HTERT RPE-1 (cell line): Measurements from ENCODE around the gene ADAM19.

Source experiments
- in situ Hi-C: fragments of 300-500 bp; cut with MboI; formaldehyde crosslinking; loops from 4 replicates; pipeline ENCODE4 v1.14.3; 2020; ENCODE audit warnings: low sequenced_read_pairs

The ADAM19 gene

DNA sequence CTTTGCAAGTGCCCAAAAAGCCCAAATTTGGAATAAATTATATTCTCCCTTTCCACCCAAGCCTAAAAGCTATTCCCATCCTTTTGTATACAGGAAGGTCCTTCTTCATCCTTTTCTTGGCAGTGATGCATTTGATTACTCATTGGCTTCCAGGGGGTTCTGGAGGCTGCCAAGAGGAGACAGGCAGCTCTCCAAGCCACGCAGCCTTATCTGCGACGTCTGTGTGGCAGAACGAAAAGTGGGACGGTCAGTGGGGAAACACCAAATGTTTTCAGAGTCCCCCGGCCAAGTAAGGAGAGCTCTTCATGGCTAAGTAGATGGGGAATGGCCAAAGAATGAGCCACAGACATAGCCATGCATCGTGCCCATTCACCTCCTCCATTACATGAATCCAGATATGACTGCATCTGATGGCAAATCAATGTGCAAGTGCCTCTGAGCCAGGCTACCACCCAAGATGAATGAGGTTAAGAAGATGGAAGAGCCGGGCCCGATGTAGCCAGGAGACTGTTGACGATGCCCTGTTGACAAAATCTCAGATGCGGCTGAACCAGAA lies 12.1 kb downstream of the ADAM19 start:
- in situ Hi-C loops: no loop called here

DNA sequence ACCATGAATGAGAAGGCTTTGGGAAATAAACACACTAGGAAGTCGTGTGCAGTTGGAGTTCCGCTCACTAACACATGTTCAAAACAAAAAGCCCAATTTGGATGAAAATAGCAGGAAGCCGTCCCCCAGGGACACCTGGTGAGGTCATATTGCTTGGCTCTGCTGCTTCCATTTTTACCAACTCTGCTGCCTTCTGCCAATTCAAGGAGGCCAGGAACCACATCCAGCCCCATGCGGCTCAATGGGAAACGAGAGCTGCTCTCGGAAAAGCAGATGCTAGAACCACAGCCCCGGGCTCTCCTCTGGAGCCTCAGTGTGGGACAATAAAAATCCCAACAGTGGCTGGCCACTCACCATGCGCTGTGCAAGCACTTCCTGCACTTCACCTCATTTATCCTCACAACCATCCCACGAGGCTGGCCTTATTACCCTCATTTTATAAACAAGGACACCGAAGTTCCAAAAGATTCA lies 13.4 kb downstream of the ADAM19 start:
- in situ Hi-C loops: no loop called here

DNA sequence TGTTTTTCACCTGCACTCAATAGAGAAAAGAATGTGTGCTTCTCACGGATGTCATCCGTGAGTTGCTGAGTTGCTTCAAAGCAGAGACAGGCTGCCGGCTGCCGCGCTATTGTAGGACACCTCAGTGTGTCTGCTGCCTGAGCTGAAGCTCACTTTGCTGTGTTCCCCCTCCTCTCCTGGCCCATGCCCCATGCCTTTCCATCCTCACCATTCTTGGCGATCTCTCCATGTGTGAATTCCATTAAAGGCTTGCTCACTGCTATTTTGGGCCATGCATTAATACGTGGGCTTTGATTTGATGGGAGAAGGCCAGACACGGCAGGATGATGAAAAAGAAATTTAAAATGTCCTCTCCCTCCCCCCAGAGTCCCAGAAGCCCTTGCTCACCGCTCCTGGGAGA lies 14.5 kb downstream of the ADAM19 start:
- in situ Hi-C loops: no loop called here

DNA sequence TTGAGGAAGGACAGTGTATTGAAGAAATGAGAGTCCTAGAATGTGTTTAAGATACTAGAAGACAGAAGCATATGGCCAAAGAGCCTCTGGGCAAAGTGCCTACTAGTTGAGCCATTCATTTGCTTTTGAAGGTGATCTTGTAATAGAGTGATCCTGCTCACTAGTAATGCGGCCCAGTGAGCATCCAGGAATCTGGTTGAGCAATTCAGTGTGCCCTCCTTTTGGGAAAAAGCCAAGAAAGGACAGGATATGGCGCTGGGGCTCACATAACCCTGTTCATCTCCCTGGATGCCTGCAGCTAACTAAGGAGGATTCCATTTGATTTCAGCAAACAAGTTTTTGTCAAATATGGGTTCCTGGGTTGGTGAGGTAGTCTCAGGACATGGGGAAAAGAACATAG lies 16.3 kb downstream of the ADAM19 start:
- in situ Hi-C loops: no loop called here

DNA sequence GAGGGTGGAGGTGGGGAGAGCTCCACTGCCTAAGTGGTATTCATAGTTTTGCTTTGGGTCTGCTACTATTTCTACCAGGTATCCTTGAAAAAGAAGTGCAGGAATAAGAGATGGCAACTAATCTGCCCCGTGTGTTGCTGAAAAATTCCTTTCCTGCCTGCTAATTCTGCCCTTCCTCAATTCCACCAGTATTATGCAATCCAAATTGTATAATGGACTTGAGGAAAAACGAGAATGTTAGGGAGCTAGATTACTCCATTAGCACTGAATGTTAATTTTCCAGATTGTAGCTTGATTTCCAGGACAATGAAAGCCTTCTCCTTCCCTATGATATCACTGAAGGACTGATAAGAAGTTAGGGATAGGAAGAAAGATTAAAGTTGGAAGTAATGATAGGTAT lies 16.9 kb downstream of the ADAM19 start:
- in situ Hi-C loops: no loop called here

DNA sequence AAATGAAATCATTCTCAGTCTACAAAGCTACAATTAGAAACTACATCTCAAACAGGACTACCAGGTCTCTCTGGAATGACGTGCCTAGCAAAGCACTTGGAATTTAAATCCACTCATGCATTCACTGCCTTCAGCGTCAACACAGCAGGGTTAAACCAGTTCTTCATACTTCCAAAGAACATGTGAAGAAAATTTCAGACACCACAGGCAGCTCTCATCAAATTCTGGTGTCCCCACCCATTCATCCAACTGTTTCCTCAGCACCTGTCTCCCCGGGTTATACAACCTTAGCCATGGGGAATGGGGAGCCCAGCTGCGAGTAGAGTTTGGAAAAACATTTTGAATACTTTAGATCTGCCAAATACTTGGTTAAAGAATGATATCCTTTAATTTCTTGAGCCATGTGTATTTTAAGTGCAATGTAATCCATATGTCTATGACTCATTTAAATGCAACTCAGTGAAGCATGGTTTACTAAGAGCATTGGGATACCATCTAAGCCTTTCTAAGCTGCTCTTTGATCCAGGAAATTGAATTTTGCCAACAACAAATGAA lies 17.5 kb downstream of the ADAM19 start:
- in situ Hi-C loops: no loop called here

DNA sequence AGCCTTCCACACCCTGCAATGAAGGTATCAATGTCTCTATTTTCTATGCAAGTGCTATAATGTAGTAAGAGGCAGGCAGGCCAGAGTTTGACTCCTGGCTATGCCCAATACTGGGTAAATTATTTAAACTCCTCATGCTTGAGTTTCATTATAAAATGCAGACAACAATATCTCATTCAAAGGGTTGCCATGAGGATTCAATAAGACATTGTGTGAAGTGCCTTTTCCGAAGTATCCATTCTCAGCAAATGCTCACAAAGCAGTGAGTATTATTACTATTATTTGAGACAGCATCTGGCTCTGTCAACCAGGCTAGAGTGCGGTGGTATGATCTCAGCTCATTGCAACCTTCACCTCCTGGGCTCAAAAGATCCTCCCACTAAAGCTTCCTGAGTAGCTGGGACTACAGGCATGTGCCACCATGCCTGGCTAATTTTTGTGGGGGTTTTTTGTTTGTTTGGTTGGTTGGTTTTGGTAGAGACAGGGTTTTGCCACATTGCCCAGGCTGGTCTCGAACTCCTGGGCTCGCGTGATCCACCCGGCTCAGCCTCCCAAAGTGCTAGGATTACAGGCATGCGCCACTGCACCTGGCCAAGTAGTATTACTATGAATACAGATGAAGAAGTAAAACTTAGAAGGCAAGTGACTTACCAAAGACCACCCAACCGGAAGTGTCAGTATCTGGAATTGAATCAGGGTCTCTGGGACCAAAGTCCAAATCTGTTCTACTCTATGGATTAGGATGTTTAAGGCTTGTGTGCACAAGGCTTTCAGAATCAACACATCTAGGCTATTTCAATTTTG lies 18.8 kb downstream of the ADAM19 start:
- in situ Hi-C loops: no loop called here

DNA sequence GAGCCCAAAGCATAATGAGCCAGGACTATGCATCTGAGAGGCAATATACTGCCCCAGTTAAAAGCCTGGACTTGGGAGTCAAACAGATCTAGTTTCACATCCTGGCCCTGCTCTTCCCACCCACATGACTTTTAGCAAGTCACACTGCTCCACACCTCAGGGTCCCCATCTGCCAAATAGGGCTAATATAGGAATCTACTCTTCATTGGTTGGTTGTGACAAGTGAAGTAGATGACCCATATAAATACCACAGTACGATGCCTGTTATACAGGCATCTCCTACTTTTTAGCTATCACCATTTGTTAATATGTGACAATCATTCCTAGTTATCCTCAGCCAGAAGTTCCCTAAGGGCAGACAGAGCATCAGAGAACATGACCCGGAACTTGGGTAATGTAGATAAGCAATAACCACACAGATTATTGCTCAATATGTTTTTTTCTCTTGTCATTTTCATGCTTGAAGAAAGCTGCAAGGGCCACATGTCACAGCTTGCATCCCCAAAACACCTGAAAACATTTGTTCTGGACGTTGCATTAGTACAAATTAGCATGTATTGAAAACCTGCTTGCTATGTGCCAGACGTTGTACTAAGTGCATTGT lies 20.4 kb downstream of the ADAM19 start:
- in situ Hi-C loops: no loop called here

DNA sequence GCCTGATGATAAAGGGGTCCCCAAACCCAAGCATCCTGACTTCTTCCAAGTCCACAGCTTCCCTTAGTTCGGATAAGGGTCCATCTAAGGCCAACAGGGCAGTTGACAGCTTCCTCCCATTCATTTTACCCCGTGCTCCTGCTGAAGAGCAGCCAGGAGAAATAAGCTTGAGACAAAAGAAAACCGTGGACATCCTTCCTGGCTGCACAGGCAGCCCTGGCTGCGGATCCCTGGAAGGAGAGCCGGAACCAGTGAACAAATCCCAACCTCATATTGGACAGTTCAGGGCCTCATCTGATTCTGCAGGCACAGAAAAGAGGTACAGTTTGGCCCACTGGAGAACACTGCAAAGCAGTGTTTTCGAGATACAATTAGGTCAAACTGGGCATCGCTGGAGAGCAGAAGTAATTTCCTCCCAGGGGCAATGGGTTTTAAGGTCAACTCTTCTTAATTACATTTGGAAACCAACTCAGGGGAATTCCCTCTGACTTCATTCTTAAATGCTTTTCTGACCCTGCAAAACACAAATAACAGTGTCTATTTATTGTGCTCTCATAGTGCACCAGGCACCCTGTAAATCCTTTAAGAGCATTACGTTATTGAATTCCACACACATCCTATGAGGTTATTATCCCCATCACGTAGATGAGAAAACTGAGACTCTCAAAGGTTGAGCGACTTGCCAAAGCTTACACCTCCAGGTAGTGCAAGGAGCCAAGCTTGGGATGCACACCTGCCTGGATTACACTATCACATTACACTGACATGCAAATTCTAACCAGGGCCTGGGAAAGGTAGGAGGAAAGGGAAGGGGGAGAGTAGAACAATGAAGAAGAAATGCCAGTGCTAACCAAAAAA lies 21.2 kb downstream of the ADAM19 start:
- in situ Hi-C loops: no loop called here

DNA sequence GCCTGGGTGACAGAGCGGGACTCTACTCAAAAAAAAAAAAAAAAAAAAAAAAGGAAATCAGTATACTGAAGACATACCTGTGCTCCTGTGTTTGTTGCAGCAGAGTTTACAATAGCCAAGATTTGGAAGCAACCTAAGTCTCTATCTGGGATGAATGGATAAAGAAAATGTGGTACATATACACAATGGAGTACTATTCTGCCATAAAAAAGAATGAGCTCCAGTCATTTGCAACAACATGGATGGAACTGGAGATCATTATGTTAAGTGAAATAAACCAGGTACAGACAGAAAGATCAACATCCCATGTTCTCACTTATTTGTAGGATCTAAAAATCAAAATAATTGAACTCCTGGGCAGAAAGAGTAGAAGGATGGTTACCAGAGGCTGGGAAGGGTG lies 22.9 kb downstream of the ADAM19 start:
- in situ Hi-C loops: no loop called here

DNA sequence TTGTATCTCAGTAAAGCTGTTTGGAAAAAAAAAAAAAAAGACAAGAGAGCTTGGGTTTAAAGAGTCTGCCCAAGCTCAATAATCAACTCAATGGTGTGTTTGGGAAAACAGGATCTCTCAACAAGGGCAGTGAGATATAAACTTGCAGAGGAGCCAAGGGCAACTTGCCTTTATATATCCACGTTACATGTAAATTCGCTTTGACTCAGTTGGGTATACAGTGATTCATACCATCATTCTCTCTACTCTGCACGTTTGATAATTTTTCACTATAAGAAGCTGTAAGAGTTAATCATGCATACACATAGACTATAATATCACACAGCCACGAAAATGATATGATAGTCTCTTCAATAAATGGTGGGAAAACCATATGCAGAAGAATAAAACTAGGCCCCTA lies 24.9 kb downstream of the ADAM19 start:
- in situ Hi-C loops: no loop called here

DNA sequence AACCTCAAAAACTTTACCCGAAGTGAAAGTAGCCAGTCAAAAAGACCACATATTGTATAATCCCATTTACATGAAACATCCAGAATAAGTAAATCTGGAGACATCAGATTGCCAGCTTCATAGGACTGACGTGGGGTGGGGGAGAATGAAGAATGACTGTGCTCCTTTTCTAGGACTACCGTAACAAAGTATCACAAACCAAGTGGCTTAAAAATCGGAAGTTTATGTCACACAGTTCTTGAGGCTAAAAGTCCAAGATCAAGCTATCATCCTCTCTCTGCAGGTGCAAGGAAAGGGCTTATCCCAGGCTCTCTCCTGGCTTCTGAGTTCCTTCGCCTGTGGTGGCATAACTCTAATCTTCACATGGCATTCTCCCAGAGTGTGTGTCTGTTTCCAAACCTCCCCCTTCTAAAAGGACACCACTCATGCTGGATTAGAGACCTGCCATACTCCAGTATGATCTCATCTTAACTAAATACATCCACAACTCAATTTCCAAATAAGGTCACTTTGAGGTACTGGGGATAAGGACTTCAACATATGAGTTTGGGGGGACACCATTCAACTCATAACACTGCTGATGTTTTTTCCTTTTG lies 25.5 kb downstream of the ADAM19 start:
- in situ Hi-C loops: no loop called here

DNA sequence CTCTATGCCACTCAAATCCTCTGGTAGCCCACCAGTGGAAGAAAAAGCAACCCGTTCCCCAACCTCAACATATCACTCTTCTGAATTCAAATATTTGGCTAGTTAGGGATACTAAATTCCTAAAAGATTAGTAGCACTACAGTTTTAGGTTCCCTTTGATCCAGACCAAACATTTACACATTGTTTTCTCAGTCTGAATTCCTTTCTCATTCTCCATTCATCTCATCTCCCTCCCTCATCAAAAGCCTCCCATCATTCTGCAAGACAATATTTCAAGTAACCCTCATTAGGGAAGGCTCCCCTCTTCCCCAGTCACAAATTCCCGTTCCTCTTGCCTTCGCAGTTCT lies 26.3 kb downstream of the ADAM19 start:
- in situ Hi-C loops: no loop called here

DNA sequence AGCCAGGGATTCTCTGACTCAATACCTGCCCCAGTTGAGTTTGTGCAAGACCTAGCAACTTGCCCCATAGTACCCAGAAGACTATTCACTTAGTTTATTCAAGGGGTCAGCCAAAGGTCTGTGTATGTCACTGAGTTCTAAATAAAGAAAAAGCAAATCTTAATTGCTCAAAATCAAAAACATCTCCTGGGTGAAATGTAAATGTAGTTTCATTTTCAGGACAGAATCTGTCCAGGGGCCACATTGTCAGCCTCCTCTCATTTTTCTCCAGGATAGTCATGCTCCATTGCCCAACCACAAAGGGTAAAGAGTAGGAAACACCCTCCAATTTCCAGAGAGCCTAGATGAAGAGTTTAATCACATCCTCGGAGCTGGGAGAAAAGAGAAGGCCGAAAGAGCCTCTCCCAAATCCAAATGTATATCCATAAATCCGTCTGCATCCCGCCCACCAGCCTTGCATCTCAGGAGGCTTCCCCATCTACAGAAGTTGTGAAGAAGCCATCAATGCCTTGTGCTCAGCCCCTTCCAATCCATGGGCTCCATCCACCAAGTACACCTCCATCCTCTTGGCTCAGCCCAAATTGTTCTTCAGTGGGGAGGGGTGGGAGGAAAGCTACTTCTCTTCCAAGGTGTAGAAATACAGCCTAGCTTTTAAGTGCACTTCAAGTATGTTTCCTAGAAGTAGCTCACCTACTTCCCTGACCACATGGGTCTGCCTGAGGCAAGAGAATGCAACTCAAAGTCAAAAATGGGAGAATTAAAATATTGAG lies 26.9 kb downstream of the ADAM19 start:
- in situ Hi-C loops: no loop called here

DNA sequence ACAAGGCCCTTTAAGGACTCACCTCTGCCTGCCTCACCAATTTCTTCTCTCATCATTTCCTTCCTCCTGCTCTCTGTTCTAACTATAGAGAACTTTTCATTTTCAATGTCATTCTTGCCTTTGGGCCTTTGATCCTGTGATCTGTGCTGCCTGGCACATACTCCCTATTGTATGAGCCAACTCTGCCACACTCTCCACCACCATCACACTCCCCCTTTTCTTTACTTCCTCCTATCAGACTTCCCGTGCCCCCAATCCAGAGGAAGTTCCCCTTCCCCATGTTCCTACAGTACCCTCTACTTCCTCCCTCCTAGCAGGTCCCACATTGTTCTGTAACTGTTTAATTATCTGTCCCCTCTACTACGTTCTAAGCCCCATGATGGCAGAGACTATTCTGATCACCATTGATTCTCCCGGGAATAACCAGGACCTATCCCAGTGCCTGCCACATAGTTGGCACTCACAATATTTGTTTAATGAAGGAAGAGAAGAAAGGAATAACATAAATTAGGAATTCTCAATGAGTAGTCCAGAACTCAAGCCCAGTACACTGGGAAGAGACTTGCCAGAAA lies 27.5 kb downstream of the ADAM19 start:
- in situ Hi-C loops: no loop called here

DNA sequence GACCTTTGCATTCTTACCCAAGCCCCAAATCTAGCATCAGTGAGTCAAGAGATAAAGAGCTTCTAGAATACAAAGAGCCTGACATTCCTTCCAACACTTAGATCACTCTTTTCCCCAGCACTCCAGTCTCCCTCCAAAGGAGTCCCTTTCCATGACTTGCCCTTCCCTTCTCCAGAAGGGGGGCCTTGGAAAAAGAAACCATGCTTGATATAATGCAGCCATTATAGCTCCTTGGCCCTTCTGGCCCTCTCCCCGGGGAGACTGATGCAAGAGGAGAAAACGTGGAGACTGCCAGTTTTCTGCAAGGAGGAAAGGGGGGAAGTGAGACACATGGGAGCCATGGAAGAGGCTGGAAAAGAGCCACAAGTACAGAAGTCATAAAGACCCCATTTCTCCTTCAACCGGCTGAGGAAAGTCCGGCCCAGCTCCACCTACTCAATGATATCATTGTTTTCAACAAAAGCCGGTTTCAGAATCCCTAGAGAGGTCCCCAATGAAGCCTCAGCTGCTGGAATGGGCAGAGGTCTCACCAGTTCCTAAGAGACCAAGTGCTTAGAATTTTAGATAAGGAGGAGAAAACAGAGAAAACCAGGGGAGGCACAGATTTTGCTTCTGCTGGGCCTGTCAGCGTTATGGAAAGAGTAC lies 29.0 kb downstream of the ADAM19 start:
- in situ Hi-C loops: no loop called here

DNA sequence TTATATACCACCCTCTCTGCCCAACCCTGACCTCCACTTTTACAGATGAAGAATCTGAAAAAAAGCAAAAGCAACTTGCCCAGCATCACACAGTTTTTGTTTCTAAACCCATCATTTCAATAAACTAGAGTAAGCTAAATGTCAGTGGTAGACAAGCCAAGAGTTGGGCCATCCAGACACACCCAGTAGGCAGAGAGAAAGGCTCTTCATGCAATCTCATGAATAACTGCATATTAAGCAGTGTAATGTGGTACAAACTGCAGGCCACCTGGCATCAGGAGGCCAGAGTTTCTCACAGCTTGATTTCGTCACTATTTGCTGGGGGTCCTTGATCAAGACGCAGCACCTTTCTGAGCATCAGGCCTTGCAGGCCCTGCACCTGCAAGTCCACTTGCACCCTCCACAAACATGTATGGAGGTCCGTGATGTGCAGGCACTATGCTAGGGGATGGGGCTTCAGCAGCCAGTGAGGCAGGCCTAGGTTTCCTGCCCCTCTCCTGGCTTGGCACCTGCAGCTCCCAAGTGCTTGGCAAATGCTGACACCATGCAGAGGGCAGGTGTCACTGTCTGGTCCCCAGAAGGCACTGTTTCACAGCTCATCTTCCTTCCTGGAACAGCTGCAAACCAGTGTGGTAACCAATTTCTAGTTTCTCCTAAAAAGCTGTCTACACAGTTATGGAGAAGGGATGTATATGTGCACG lies 29.8 kb downstream of the ADAM19 start:
- in situ Hi-C loops: no loop called here

DNA sequence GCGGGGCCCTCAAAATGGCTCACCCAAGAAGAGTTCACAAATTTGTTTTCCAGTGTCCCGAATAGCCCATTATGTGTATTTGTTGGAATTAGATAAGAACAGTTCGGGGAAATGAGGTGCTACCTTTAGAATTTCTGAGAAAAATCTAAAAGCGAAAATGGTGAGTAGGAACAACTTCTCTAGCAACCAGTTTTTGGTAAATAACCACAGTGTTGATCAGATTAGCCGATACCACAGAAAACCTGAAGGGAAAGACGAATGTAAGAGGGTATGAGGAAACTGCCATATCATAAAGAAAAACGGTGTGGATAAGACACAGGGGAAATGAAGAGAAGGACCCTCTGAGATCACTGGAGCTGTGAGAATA lies 31.0 kb downstream of the ADAM19 start:
- in situ Hi-C loops: no loop called here
